GM10266 (cell line): Measurements from ENCODE around the gene PEX10.

Experiments
- DNase-seq: peaks from one replicate; pipeline ENCODE4 v3.0.0; 2012; ENCODE audit errors: extremely low spot score
- CTCF ChIP-seq: IDR thresholded peaks from 2 replicates; pipeline ENCODE4 v1.5.1; 2012; ENCODE audit warnings: mild to moderate bottlenecking, low read depth; ENCODE audit not compliant: control insufficient read depth, insufficient read depth; ENCODE audit errors: missing control alignments

Gene PEX10

DNA sequence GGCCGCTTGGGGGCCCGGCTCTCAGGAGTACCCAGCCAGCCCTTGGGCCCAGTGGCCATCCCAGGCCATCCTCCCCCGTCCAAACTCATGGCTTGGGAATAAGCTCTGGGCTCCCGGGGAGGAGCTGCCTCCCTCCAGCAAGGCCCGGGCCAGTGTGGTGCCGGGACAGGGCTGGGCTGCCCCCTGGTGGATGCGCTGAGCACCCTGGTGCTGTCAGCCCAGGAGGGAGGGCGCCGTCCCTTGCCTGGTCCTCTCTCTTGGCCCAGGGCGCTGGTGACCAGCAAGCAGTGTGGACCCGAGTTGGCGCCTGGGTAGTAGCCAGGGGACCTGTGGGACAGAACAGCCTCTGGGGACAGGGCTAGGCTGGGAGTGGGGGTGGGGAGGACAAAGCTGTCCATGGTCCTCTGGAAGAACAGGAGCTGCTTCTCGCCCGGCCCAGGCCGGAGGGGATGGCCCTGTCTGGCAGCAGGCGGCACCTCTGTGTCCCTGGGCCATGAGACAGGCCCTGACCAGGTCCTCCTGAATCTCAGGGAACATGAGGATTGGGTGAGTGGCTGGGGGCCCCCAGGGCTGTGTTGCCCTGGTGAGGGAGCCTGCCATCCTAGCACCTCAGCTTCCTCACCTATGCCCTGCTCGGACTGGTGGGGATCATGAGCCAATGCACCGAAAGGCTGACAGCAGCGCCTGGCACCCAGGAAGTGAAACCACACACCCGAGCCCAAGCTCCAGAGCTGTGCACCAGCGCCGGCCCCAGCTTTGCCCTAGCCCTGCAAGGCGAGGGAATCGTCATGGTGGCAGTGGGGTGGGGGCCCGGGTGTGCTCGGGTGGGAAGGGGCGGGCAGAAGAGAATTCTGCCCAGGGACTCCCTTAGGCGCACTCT, 30.4 kb downstream of the PEX10 start:
- DNase-seq = peak; percentile 95

GRCh38 chr1:2380816-2381591, 31.4 kb downstream of the PEX10 start:
- TF ChIP-seq CTCF = no peak
- no peak for DNase-seq

More for the DNA sequence above, 30.4 kb downstream of the PEX10 start:
- peak; percentile 92 for TF ChIP-seq CTCF

DNA sequence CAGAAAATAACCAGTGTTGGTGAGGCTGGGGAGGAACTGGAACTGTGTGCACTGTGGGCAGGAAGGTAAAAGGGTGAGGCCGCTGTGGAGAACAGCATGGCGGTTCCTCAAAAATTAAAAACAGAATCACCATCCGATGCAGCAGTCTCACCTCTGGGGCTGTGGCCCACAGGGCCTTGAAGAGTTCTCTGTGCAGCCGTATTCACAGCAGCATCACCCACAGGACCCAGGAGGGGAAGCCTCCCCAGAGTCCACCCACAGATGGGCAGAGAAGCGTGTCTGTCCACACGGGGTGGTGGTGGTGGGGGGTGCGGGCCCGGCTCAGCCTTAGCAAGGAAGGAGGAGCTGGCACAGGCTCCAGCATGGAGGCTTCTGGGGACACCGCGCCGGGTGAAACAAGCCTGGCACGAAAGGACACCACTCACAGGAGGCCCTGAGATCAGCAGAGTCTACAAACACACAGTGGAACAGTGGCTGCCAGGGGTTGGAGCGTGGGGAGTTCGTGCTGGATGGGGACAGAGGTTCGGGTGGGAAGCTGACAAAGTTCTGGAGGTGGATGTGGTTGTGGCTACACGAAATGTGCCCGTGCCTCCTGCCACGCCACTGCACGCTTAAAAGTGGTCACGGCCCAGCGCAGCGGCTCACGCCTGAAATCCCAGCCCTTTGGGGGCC, 32.5 kb downstream of the PEX10 start:
- DNase-seq = no peak
- no peak for TF ChIP-seq CTCF

- TF ChIP-seq CTCF = no peak
- DNase-seq = no peak
These were observed 33.2 kb downstream of the PEX10 start for GRCh38 chr1:2378956-2379732.

DNA sequence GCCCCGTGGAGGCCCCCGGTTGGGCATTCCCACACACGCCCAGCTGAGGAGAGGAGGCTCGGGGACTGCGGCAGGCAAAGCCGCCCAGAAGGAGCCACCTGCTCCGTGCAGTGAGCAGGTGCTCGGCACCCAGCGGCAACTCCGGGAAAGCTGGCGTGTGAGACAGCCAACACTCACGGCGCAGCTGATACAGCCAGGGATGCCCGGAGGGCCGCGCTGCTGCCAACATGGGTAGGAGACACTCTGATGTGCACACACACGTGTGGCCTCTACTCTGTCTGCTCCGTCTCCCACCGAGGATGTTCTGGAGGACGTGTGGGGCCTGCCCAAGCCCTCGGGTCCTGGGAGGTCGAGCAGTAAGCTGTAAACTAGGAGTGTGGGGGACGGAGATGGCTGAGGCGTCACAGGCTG, 33.9 kb downstream of the PEX10 start:
- DNase-seq = no peak
- no peak for TF ChIP-seq CTCF

DNA sequence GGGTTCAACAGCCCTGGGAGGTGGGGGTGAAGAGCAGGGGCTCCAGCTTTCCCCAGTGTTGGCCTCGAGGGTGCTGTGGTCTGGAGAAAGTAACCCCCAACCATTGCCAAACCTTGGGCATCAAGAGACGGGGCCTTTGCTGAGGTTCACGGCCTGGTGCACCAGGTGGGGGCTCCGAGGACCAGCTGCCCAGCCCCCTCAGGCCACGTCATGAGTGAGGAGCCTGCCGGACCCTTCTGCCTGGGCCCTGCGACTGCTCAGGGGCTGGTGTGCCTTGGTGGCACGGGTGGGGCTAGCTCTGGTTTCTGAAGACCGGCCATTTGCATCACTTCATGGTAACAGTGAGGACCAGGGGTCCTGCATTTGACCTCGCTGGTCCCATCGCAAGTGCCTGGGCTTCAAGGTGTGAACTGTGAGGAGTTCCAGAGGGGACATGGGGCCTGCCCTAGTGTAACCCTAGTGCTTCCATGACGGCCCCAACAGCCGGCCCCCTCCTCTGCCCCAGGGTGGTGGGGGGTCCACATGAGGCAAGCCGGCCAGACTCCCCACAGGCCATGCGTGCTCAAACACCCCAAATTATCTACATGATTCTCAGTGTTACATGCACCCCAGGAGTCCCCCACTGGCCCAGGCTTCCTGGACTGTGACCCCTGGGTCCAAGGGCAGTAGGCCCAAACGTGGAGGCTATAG, 34.5 kb downstream of the PEX10 start:
- TF ChIP-seq CTCF = no peak
- DNase-seq = no peak
